Measurements from ENCODE around the gene SPATA2L.

DNA sequence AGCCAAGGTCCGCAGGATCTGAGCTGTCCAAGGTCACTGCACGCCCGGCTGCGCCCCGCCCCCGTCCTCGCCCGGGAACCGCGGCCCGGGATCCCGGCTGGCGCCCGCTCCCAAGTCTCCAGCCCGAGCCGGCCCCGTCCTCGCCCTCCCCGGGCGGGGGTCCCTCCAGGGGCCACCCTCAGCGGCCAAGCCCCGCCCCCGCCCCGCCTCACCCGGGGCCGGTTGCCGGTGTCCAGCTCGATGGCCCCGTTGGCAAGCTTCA lies 19.0 kb upstream of the SPATA2L start:
- TF ChIP-seq, protein P1, sequence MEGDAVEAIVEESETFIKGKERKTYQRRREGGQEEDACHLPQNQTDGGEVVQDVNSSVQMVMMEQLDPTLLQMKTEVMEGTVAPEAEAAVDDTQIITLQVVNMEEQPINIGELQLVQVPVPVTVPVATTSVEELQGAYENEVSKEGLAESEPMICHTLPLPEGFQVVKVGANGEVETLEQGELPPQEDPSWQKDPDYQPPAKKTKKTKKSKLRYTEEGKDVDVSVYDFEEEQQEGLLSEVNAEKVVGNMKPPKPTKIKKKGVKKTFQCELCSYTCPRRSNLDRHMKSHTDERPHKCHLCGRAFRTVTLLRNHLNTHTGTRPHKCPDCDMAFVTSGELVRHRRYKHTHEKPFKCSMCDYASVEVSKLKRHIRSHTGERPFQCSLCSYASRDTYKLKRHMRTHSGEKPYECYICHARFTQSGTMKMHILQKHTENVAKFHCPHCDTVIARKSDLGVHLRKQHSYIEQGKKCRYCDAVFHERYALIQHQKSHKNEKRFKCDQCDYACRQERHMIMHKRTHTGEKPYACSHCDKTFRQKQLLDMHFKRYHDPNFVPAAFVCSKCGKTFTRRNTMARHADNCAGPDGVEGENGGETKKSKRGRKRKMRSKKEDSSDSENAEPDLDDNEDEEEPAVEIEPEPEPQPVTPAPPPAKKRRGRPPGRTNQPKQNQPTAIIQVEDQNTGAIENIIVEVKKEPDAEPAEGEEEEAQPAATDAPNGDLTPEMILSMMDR (optimal IDR thresholded peaks at IDR 0.05 in 1 of 3, IDR thresholded peaks at IDR 0.05 in 1 of 3, conservative IDR thresholded peaks at IDR 0.05 in 1 of 3; ENCODE audit: extremely low read depth in 1 of 3, insufficient read depth in 2 of 3, low read length in 3 of 3), result no peak
- TF ChIP-seq EZH2 (IDR thresholded peaks at IDR 0.05; ENCODE audit: low read length), result no peak
